D721Med (cell line): ENCODE measurements around the gene ZFAND2A.
"Not testable (repeated sequence)": the region's sequence is repeated elsewhere in the genome, so short reads cannot be mapped to it uniquely, and the experiment has no call there.

ENCODE experiments used
- DNase-seq: peaks from one replicate; pipeline ENCODE4 v3.0.0; 2011; ENCODE audit warnings: low spot score; ENCODE audit not compliant: insufficient read length
- FAIRE-seq: peaks from 2 replicates; lab custom pipeline; 2011; peaks lifted over from hg19 to GRCh38; lab: Jason Lieb, UNC
- TF ChIP-seq, protein P1 (sequence below): IDR thresholded peaks from 2 replicates; pipeline ENCODE4 v1.5.1; 2012; ENCODE audit warnings: mild to moderate bottlenecking, control low read depth; ENCODE audit not compliant: insufficient read depth; ENCODE audit errors: missing control alignments

Gene ZFAND2A

DNA sequence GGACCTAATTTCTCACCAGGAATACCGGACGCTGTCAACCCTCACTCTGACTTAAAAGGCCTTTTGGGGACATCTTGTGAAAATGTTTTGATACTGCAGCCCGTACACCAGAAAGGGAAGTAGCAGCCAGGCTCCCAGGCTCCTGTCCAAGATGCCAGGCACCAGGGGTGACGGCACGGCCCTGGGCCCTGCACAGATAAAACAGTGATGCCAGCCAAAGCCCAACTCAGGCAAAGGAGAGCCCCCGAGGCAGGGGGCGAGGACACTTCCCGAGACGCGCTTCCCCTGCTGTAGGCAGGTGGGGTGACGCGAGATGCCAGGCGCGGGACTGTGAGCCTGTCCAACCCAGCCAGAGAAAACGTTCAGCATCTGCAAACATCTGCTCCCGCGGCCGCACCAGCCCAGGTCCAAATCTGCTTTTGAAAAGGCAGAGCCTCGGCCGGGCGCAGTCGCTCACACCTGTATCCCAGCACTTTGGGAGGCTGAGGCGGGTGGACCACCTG is 15.7 kb downstream of the ZFAND2A start:
- DNase-seq (no peak), FAIRE-seq (no peak)
- TF ChIP-seq, protein P1, sequence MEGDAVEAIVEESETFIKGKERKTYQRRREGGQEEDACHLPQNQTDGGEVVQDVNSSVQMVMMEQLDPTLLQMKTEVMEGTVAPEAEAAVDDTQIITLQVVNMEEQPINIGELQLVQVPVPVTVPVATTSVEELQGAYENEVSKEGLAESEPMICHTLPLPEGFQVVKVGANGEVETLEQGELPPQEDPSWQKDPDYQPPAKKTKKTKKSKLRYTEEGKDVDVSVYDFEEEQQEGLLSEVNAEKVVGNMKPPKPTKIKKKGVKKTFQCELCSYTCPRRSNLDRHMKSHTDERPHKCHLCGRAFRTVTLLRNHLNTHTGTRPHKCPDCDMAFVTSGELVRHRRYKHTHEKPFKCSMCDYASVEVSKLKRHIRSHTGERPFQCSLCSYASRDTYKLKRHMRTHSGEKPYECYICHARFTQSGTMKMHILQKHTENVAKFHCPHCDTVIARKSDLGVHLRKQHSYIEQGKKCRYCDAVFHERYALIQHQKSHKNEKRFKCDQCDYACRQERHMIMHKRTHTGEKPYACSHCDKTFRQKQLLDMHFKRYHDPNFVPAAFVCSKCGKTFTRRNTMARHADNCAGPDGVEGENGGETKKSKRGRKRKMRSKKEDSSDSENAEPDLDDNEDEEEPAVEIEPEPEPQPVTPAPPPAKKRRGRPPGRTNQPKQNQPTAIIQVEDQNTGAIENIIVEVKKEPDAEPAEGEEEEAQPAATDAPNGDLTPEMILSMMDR = peak; percentile 31

DNA sequence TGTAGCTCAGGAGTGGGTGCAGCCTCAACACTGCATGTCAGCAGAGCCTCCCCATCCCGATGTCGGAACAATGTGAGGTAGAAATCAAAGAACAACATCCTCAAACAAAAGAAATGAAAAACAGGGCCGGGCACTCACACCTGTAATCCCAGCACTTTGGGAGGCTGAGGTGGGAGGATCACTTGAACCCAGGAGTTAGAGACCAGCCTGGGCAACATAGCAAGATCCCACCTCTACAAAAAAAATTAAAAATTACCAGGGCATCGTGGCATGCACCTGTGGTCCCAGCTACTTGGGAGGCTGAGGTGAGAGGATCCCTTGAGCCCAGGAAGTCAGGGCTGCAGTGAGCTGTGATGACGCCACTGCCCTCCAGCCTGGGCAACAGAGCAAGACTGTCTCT is 17.0 kb downstream of the ZFAND2A start:
- FAIRE-seq, DNase-seq: not testable (repeated sequence)

DNA sequence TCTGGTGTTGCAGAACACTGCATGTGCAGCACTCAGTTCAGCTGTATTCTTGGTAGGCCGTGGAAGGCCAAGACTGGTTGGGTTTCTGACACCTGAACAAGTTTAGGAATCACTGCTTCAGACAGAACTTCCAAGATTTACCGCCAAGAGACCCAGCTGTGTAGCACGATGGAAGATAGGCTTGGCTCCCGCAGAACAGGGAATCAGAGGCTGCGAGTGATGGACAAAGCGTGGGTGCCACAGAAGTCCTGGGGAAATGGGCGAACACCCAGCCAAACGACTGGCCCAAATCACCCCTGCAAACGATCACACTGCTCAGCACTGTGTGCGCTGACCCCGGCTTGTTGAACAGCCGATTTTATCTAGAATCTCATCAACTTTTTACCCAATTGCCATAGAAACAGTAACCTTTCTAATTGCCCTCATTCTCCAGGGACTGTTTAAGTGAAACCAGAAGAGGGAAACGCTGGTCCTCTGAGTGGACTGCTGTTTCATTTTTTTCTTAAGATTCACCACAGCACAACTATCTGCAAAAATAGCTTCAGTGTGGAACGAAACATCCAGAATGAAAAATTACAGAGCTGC is 17.9 kb downstream of the ZFAND2A start:
- DNase-seq (no peak), FAIRE-seq (no peak)
- TF ChIP-seq, protein P1 = no peak

DNA sequence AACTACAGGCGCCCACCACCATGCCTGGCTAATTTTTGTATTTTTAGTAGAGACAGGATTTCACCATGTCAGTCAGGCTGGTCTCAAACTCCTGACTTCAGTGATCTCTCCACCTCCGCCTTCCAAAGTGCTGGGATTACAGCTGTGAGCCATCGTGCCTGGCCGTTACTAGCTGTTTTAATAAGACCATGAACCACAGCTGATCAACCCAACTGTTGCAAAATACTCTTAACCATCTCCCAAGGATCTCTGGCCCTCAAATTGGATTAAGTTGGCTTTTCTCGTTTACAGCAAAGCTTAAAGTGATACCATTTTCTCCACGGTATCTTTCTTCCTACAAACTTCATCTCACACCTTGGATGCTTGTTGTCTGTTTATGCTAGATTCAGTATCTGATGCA is 18.3 kb downstream of the ZFAND2A start:
- FAIRE-seq = no peak
- TF ChIP-seq, protein P1 = no peak
- no peak for DNase-seq

DNA sequence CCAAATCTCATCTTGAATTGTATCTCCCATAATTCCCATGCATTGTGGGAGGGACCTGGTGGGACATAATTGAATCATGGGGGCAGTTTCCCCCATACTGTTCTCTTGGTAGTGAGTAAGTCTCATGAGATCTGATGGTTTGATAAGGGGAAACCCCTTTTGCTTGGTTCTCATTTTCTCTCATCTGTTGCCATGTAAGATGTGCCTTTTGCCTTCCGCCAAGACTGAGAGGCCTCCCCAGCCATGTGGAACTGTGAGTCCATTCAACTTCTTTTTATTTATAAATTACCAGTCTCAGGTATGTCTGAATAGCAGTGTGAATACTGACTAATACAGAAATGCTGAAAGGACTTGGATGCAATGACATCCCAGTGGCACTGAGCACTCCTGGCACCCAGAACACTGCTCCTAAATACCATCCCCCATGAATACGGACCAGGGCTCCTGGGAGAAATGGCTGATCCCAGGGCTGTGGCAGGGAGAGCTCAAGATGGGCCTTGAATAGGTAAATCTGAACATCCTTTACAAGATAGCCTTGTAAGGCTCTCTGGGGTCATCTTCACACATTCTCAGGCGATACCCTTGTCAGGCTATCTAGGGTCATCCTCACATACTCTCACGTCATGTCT is 19.4 kb downstream of the ZFAND2A start:
- TF ChIP-seq, protein P1 = no peak
- DNase-seq (no peak), FAIRE-seq (no peak)

DNA sequence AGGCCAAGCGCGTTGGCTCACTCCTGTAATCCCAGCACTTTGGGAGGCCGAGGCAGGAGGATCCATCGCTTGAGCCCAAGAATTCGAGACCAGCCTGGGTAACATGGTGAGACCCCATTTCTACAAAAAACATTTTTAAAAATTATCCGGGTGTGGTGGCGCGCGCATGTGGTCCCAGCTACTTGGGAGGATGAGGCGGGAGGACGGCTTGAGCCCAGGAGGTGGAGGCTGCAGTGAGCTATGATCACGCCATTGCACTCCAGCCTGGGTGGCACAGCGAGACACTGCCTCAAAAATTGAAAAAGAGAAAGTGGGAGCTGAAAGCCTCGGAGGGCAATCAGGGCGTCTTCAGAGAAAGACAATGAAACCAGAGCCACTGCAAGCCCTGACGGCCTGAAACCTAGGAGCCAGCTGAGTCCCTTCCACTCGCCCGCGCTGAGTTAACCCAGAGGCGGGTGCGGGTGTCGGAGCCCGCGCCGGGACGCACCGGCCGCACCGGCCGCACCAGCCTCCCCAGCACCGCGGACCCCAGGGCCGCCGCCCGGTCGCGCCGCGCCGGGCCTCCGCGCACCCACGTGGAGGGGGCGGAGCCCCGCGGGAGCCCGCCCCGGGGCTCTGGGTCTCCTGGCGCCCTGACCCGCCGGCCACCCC is 22.4 kb downstream of the ZFAND2A start:
- FAIRE-seq (no peak), DNase-seq (no peak)
- TF ChIP-seq, protein P1 = no peak

DNA sequence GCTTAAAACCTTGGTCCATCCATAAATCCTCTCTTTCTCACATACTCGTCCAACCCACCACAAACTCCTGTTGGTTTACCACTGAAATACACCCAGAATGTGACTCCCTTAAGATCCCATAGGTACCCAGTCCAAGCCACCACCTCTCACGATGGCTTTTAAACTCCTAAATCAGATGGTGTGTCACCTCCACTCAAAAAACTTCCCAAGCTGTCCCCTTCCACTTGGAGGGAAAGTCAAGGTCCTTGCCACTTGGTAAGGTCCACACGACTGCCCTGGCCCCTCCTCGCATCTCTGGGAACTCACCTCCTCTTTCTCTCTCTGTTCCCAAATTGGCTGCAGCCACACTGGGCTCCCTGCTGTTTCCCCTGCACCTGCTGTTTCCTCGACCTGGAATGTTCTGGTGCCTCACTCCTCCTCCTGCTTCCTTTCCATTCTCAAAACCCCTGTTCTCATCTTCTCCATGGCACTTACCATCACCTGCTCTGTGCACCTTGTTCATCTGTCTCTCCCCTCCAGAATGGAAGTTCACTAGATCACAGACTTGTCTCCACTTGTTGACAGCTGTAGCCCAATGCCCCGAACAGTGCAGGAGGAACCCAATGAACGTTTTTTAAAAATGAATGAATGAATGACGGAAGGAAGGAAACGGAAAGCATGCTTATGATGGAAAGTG is 23.0 kb downstream of the ZFAND2A start:
- DNase-seq (no peak), FAIRE-seq (no peak)
- TF ChIP-seq, protein P1 = no peak
